Caki2 (cell line): ENCODE results near the gene KCNA10. TPM values are rescaled to one million over a fixed set of nuclear protein-coding genes. Genes with fewer than 3 reads are reported as not detected.

Experiments used
- DNase-seq: peaks from one replicate; pipeline ENCODE4 v3.0.0-alpha.2; 2015; ENCODE audit warnings: low read depth
- in situ Hi-C: cut with HindIII; loops from 2 replicates; pipeline ENCODE4 v1.10.0; 2016; ENCODE audit warnings: low sequenced_read_pairs, low pct_unique_long_range_greater_than_20kb, mixed read lengths
- total RNA-seq: library from RNA; depleted of rRNA; stranded (reverse); fragments of >200 nt; shearing (Covaris generic); gene quantifications from 2 replicates; pipeline ENCODE4 v1.2.3, GENCODE V29; 2014; ENCODE audit warnings: low replicate concordance

The KCNA10 gene
- total RNA-seq, 1 experiment from 2014 or later = not detected

- no peak for DNase-seq
- in situ Hi-C loops = no loop called here
Measured at GRCh38 chr1:110488867-110489266, 30.1 kb downstream of the KCNA10 start.

GRCh38 chr1:110488161-110488560 is 30.8 kb downstream of the KCNA10 start:
- in situ Hi-C loops = no loop called here
- DNase-seq = no peak

- in situ Hi-C loops = no loop called here
- DNase-seq = no peak
Measured at GRCh38 chr1:110487726-110488125, 31.2 kb downstream of the KCNA10 start.

GRCh38 chr1:110485725-110486124 is 33.2 kb downstream of the KCNA10 start:
- in situ Hi-C loops = no loop called here
- no peak for DNase-seq

GRCh38 chr1:110484801-110485200 is 34.2 kb downstream of the KCNA10 start:
- in situ Hi-C loops = no loop called here
- no peak for DNase-seq

- in situ Hi-C loops = no loop called here
- no peak for DNase-seq
Measured at GRCh38 chr1:110483308-110483685, 35.7 kb downstream of the KCNA10 start.

- in situ Hi-C loops = no loop called here
- DNase-seq = no peak
Measured at GRCh38 chr1:110482662-110483307, 36.2 kb downstream of the KCNA10 start.

GRCh38 chr1:110481968-110482623 is 36.9 kb downstream of the KCNA10 start:
- in situ Hi-C loops = no loop called here
- DNase-seq = no peak

- in situ Hi-C loops = no loop called here
- no peak for DNase-seq
Measured at GRCh38 chr1:110480356-110481096, 38.4 kb downstream of the KCNA10 start.

- in situ Hi-C loops = no loop called here
- DNase-seq = no peak
Measured at GRCh38 chr1:110478886-110479285, 40.1 kb downstream of the KCNA10 start.

- in situ Hi-C loops = no loop called here
- no peak for DNase-seq
Measured at GRCh38 chr1:110477967-110478640, 40.9 kb downstream of the KCNA10 start.

- peak; percentile 65 for DNase-seq
- in situ Hi-C loops = no loop called here
Measured at GRCh38 chr1:110477445-110477957, 41.5 kb downstream of the KCNA10 start.

GRCh38 chr1:110477041-110477440 is 41.9 kb downstream of the KCNA10 start:
- DNase-seq = peak; percentile 71
- in situ Hi-C loops = no loop called here

GRCh38 chr1:110476028-110476765 is 42.8 kb downstream of the KCNA10 start:
- in situ Hi-C loops = no loop called here
- DNase-seq = peak; percentile 6

- peak; percentile 4 for DNase-seq
- in situ Hi-C loops = no loop called here
Measured at GRCh38 chr1:110475362-110476027, 43.5 kb downstream of the KCNA10 start.

GRCh38 chr1:110474444-110474843 is 44.5 kb downstream of the KCNA10 start:
- DNase-seq = no peak
- in situ Hi-C loops = no loop called here

GRCh38 chr1:110472546-110472945 is 46.4 kb downstream of the KCNA10 start:
- DNase-seq = no peak
- in situ Hi-C loops = no loop called here

- no peak for DNase-seq
Measured at GRCh38 chr1:110471131-110471530, 47.8 kb downstream of the KCNA10 start.

More at GRCh38 chr1:110471131-110471530, 47.8 kb downstream of the KCNA10 start:
- in situ Hi-C loops = no loop called here
